Fibroblast of lung (primary cell): ENCODE results near the gene ZNF638.

Source experiments
- EZH2 ChIP-seq: IDR thresholded peaks from 2 replicates; pipeline ENCODE4 v1.5.1; 2012; ENCODE audit warnings: low read length, control low read depth, mild to moderate bottlenecking; ENCODE audit errors: missing control alignments
- TF ChIP-seq, protein P1 (sequence below), 2 donors: IDR thresholded peaks in 1 of 2; conservative IDR thresholded peaks in 1 of 2; 1 replicate in 1 of 2; 2 replicates in 1 of 2; pipeline ENCODE4 v1.5.1; 2011 to 2012; ENCODE audit warnings: low read length in 2 of 2, control low read depth in 1 of 2, inconsistent platforms in 1 of 2, low read depth in 1 of 2, mild to moderate bottlenecking in 1 of 2

DNA sequence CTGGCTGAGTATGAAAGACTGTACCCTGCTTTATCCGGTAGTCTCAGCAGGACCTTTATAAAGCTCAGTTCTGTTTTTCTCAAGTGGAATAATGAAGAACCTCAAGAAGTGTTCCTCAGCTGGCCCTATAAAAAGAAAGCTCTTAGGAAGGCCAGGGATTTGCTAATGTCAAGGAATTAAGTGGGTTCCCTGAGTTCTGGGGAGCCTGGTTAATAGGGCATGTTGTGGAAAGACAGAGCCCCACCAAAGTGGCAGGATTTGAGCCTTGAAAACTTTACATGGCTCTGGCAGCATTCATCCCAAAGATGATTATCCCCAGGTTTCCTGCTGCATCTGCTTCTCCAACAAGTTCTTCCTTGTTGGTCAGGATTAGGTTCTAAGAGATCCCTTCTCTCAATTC is 114.9 kb downstream of the ZNF638 start:
- no peak for TF ChIP-seq EZH2
- TF ChIP-seq, protein P1, sequence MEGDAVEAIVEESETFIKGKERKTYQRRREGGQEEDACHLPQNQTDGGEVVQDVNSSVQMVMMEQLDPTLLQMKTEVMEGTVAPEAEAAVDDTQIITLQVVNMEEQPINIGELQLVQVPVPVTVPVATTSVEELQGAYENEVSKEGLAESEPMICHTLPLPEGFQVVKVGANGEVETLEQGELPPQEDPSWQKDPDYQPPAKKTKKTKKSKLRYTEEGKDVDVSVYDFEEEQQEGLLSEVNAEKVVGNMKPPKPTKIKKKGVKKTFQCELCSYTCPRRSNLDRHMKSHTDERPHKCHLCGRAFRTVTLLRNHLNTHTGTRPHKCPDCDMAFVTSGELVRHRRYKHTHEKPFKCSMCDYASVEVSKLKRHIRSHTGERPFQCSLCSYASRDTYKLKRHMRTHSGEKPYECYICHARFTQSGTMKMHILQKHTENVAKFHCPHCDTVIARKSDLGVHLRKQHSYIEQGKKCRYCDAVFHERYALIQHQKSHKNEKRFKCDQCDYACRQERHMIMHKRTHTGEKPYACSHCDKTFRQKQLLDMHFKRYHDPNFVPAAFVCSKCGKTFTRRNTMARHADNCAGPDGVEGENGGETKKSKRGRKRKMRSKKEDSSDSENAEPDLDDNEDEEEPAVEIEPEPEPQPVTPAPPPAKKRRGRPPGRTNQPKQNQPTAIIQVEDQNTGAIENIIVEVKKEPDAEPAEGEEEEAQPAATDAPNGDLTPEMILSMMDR (conservative IDR thresholded peaks at IDR 0.05 in 1 of 2, IDR thresholded peaks at IDR 0.05 in 1 of 2; ENCODE audit: low read depth in 1 of 2, low read length in 2 of 2), result no peak
